GM18951 (cell line): ENCODE results near the gene LOXL3.

Experiments used
- POLR2A ChIP-seq: IDR thresholded peaks from 4 replicates; pipeline ENCODE4 v1.6.1; 2011; ENCODE audit warnings: mild to moderate bottlenecking; ENCODE audit not compliant: insufficient read length, insufficient read depth; ENCODE audit errors: extremely low read depth
- in situ Hi-C: fragments of 300-500 bp; cut with MboI; formaldehyde crosslinking; loops from one replicate; pipeline ENCODE4 v1.12.0; 2022; ENCODE audit warnings: low sequenced_read_pairs, mixed read lengths, inconsistent platforms; ENCODE audit not compliant: unreplicated experiment

Gene LOXL3

DNA sequence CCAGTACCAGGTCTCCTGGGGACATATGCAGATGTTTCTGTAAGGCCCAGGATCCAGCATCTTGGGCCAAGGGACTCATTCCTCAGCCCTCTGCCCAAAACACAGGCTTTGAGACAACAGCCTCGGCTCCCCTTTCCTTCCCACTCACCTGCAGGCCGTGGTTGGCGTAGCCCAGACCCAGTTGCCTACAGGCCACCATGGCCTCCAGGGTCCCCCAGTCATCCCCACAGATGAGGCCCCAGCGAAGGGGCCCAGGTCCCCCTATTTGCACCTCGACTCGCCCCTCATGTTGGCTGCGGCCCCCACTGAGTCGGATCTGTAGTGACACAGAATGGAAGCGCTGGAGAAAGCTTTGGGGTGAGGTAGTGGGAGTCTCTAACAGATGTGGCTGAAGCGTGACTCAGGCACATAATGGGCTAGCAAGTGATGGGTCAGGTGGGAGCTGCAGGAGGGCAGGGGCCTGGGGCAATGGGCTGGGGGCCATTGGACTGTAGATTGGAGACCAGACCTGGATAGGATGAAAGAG, 18.2 kb downstream of the LOXL3 start:
- in situ Hi-C loops: no loop called here
- TF ChIP-seq POLR2A: no peak

DNA sequence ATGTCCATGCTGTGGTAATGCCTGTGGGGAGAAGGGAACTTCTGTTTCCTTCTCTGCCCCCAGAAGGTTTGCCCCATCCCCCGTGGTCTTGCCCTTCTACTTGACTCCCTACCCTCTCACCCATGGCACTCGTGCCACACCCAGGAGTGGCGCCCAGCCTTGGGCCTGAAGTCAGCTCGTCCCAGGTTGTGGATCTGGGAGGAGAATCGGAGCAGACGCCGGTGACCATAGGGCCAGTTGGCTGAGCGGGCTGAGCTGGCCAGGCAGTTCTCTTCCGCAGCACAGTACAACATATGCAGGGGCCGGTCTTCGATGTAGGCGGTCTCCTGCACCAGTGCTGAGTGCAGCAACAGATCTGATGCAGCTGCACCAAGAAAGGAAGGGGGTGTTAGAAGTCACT, 19.3 kb downstream of the LOXL3 start:
- no peak for TF ChIP-seq POLR2A
- in situ Hi-C loops: no loop called here

DNA sequence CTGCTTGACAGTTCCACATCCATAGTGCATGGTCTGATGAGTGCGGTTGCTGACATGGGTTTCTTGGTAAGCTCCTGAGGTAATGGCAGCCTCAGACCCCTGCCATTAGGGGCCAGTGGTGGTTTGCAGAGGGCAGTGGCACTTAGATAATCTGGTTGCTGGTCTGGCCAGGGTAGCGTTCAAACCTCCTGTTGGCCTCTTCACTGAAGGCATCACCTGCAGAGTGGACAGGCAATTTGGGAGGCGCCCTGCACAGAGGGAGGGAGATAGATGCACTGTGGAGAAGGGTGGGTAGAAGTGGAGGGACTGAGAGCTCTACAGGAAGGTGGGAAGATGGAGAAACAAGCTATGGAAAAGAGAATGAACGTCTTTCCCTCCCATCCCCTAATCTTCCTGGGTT, 20.3 kb downstream of the LOXL3 start:
- peak; percentile 21 for TF ChIP-seq POLR2A
- in situ Hi-C loops: no loop called here

DNA sequence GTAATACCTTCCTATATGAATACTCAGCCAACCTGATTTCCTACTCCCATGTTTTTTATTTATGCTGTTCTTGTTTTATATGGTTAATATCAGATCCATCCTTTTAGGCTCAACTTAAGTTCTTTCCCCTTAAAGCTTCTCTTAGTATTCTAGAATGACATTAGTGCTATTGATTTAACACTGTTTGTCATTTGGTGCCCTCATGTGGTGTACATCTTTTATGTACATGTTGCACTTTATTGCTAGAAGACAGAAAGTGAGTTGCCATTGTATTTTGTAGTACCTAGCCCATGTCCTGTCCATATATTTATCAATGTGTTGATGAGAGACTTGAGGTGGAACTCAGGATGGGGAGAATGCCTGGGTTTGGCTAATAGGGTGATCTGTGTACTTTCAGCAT, 21.5 kb downstream of the LOXL3 start:
- in situ Hi-C loops: no loop called here
- TF ChIP-seq POLR2A: no peak

DNA sequence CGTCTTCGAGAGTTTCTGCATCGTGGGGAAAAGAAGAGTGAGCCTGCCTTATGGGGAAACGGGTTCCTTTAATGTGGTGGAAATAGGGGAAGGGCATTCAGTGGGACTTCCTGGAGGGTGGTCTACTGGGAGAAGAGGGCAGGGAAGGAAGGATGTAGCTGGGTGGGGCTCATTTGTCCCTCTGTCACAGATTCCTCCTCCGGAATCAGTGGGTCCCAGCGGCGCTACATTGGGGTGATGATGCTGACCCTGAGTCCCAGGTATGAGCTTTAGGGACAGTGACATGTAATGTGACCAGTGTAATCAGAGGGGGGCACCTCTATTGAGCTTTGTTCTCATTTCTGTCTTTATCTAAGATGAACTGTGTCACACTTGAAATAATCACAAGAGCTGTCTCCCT, 22.1 kb downstream of the LOXL3 start:
- in situ Hi-C loops: no loop called here
- TF ChIP-seq POLR2A: no peak

DNA sequence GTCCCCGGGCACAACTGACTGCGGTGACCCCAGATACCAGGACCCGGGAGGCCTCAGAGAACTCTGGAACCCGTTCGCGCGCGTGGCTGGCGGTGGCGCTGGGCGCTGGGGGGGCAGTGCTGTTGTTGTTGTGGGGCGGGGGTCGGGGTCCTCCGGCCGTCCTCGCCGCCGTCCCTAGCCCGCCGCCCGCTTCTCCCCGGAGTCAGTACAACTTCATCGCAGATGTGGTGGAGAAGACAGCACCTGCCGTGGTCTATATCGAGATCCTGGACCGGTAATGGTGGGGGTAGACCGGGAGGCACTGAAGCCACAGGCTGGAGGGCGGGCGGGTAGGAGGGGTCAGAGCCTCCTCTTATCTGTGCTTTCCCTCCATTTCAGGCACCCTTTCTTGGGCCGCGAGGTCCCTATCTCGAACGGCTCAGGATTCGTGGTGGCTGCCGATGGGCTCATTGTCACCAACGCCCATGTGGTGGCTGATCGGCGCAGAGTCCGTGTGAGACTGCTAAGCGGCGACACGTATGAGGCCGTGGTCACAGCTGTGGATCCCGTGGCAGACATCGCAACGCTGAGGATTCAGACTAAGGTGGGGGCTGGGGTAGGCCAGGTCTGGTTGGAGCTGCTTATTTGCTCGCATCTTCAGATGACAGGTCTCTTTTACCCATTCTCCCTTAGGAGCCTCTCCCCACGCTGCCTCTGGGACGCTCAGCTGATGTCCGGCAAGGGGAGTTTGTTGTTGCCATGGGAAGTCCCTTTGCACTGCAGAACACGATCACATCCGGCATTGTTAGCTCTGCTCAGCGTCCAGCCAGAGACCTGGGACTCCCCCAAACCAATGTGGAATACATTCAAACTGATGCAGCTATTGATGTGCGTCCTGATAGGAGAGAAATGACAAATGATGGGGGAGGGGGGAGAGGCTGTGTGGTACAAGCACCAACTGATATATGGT, 23.2 kb downstream of the LOXL3 start:
- in situ Hi-C loops: no loop called here

DNA sequence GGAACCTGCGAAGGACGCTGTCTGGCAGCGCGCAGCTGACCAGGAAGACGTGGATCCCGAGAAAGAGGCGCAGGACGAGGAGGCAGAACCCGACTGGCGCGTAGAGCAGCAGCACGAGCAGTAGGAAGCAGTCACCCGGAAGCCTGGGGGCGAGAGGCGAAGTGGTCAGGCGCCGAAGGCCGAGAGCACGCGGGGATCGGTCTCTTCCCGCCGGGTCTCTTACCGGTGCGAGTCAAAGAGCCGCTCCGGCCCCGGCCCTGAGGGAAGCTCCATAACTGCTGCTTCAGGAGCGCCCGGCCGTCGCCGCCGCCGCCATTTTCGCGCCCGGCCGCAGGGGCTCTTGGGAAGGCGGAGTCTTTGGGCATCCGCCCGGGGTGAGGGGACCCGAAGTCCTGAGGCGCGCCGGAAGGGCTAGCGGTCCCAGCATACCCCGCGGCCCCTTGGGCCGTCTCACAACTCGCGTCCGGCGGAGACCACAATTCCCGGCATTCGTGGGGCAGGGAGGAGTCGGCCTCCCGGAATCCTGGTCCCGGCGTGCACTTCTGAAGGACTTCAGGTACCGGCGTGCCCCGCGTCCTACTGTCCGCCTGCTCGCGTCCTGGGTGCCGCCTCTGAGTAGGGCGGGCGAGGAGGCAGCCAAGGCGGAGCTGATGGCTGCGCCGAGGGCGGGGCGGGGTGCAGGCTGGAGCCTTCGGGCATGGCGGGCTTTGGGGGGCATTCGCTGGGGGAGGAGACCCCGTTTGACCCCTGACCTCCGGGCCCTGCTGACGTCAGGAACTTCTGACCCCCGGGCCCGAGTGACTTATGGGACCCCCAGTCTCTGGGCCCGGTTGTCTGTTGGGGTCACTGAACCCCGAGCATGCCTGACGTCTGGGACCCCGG, 24.1 kb downstream of the LOXL3 start, which contains the start of the genes AUP1 and HTRA2:
Gene AUP1, minus strand, starts transcription at position 350 of the 882 bp plus-strand sequence. Its CDS starts 77 bp downstream, at position 273.
Gene HTRA2, plus strand, starts transcription at position 577 of the 882 bp plus-strand sequence. Its CDS starts 74 bp downstream, at position 651.
- in situ Hi-C loops: no loop called here
- TF ChIP-seq POLR2A: peak; percentile 97

More for the DNA sequence above, 23.2 kb downstream of the LOXL3 start:
- TF ChIP-seq POLR2A: peak; percentile 57

DNA sequence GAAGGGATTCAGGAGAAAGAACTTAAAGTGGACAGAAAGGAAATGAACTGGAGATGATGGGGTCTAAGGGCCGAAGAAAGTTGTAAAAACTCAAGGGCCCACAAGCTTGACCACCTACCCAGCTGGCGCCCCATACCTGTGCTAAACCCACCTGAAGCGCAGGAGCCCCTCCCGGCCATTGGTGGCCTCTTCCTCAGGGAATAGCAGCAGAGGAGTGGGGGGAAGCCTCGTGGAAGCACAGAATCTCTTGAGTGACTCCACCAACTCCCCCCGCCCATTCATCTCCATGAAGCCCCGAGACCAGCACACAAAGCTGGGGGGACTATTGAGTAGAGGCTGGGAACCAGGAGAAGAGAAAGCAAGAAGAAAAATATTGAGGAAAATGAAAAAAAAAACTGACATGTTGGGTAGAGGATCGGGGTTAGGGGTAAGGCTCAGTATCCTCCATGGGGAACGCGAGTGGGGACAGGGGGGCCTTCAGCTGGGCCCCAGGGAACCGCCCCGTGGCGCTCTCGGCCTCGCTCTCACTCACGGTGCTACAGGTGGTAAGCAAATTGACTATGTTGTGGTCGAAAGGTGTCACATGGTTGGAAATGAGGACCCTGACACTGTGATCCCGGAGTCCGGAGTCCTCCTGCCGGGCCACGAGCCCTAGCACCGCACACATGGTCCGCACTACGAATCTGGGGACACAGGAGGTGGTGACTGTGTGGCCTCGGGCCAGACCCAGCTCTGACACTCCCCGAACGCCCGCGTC, 25.0 kb downstream of the LOXL3 start:
- in situ Hi-C loops: no loop called here
- no peak for TF ChIP-seq POLR2A

DNA sequence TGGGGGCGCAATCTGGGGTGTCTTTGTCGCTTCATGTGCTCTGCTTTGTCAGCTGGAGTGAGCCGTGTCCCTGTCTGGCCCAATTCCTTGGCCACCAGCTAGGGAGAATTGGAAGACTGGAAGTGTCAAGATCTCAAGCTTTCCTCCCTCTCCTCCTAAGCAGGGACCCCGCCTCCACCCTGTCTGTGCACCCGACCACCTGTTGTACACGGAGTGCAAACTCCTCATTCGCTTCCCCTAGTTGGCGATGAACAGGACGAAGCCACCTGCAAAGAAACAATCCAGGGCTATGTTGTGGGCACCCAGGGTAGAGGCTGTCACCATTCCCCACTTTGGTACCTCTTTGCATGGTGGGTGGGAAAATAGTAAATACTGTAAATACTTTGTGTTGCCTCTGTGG, 26.0 kb downstream of the LOXL3 start:
- in situ Hi-C loops: no loop called here
- TF ChIP-seq POLR2A: no peak

DNA sequence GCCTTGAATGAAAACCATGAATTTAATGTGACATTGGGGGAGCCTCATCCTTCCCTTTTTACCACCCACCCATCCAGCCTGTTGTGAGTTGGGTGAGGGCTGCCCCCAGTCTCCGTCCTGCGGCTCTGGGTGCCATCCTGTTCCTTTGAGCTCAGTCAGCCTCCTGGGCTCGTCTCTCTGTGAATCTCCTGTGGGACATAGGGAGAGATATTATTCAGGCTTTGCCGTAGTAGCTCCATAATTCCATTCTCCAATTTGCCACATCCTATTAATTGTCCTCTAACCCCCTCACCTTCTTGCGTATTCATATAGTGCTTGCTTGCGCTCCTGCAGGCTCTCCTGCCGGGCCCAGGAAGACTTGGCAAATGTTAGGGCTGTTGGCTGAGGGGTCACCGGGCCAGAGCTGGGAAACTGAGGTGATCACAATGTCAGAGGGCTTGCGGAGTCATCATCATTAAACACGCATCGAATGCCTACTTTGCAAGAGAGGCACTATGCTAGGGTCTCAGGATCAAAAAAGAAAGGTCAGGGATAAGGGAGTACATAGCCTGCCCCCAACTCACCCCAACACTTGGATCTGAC, 27.0 kb downstream of the LOXL3 start:
- TF ChIP-seq POLR2A: no peak
- in situ Hi-C loops: no loop called here

DNA sequence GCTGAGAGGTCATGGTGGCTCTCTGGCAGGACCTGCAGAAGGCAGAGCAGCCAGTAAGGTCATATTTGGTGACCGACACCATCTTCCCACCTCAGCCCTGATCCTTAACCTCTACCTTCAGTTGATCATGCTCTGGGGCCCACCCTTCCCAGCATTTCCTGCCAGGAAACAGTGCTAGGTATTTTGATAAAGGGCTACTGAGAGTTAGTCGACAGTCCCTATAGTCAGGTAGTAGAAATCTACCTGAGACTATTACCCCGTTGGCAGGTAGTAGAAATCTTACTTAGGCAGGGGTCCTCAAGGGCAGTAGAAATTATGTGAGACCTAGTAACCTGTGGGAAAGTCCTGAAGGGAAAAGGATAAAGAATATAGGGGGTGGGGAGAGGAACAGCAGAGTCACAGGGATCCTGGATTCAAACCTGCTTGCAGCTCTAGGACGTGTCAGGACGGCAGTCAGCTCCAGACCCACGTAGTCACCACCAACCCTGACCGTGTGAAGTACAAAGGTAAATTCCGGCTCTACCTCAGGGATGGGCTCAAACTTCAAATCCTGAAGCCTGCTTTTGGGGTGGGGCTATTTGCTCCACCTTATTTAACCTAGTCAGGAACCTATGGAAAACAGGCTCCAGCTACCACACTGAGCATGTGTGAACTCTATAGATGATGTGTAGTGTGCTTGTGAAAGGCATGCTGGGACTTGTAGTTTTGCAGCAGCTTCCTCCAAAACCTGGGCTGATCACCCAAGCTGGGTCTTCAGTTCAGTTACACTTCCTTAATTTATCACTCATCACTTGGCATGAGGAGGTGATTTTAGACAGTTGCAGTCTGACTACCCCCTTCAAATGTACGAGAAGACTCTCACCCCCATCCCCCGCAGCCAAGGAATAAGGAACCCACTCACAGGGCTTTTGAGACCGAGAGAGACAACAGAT, 27.8 kb downstream of the LOXL3 start, which contains the start of gene DQX1:
Gene DQX1, minus strand, starts transcription at position 515 of the 932 bp plus-strand sequence. Its CDS starts 502 bp downstream, at position 13.
- TF ChIP-seq POLR2A: no peak
- in situ Hi-C loops: no loop called here
